Tibial nerve (tissue), 4 donors: ENCODE measurements around the gene TRPM8. TPM values are rescaled to one million over a fixed set of nuclear protein-coding genes. Genes with fewer than 3 reads are reported as not detected.

ENCODE experiments used
- DNase-seq, 2 donors: peaks; one replicate each; pipeline ENCODE4 v3.0.0-alpha.2; 2019; ENCODE audit warnings: low spot score in 2 of 2
- H3K27ac ChIP-seq, 4 donors: fragments of 200-600 bp; sonication (generic) in 3 of 4; one replicate each; pipeline ENCODE4 v1.5.1; 2017 to 2019; ENCODE audit warnings: mild to moderate bottlenecking in 1 of 4
- H3K27me3 ChIP-seq, 2 donors: fragments of 200-600 bp; sonication (generic) in 1 of 2; one replicate each; pipeline versions ENCODE4 v1.5.1 to v1.6.0; 2017 to 2019
- H3K36me3 ChIP-seq, 3 donors: fragments of 200-600 bp; sonication (generic); one replicate each; pipeline ENCODE4 v1.5.1; 2018 to 2019
- H3K4me1 ChIP-seq, 4 donors: fragments of 200-600 bp; sonication (generic) in 3 of 4; one replicate each; pipeline ENCODE4 v1.5.1; 2017 to 2019
- H3K4me3 ChIP-seq, 4 donors: fragments of 200-600 bp; sonication (generic) in 3 of 4; one replicate each; pipeline ENCODE4 v1.5.1; 2017 to 2019; ENCODE audit warnings: mild to moderate bottlenecking in 1 of 4, moderate library complexity in 1 of 4
- H3K9me3 ChIP-seq, 4 donors: fragments of 200-600 bp; sonication (generic) in 3 of 4; one replicate each; pipeline ENCODE4 v1.5.1; 2017 to 2019
- CTCF ChIP-seq, 5 experiments: fragments of 200-600 bp in 3 of 5; fragments of 450-650 bp in 2 of 5; sonication (generic) in 3 of 5; IDR thresholded peaks; one replicate each; pipeline ENCODE4 v1.5.1; 2016 to 2019; ENCODE audit warnings: antibody characterized with exemption in 5 of 5, mild to moderate bottlenecking in 3 of 5, moderate library complexity in 2 of 5
- EP300 ChIP-seq, 2 donors: sonication (generic); formaldehyde crosslinking; IDR thresholded peaks; one replicate each; pipeline ENCODE4 v1.6.1; 2017; ENCODE audit warnings: antibody characterized with exemption in 2 of 2, mild to moderate bottlenecking in 1 of 2
- POLR2A ChIP-seq, 2 donors: fragments of 450-650 bp; IDR thresholded peaks; one replicate each; pipeline ENCODE4 v1.6.1; 2017; ENCODE audit warnings: antibody characterized with exemption in 2 of 2, mild to moderate bottlenecking in 2 of 2, moderate library complexity in 2 of 2
- WGBS, 2 donors: methylation state at CpG; one replicate each; pipeline ENCODE4 v1.1.5; 2018; 5-methylcytosine and 5-hydroxymethylcytosine counted together
- total RNA-seq, 4 donors: library from RNA; depleted of rRNA; stranded (reverse); fragments of >200 nt; gene quantifications; one replicate each; pipeline ENCODE4 v1.1.0, GENCODE V29; 2016

TRPM8 gene
- total RNA-seq, 4 donors from 2014 or later, result not detected

- Histone ChIP-seq H3K9me3 (peaks cover 0 to 5% (median 0%) of the 10 kb centered on the region in 4 donors), H3K27ac (no peak overlapping the region), H3K4me3 (no peak overlapping the region), H3K36me3 (no peaks in the 10 kb centered on the region), H3K27me3 (no peaks in the 10 kb centered on the region), H3K4me1 (no peaks in the 10 kb centered on the region)
- 74 to 75% methylated on average over 4 of the region's 4 CpGs for WGBS, 2 donors
- TF ChIP-seq EP300 (IDR thresholded peaks at IDR 0.05) (no peak), CTCF (IDR thresholded peaks at IDR 0.05) (no peak), POLR2A (IDR thresholded peaks at IDR 0.05) (no peak)
- DNase-seq, result no peak
Measured at GRCh38 chr2:233901367-233901766, 15.8 kb upstream of the TRPM8 start.

GRCh38 chr2:233901884-233902283 lies 15.3 kb upstream of the TRPM8 start:
- Histone ChIP-seq H3K36me3 (no peaks in the 10 kb centered on the region), H3K27ac (no peak overlapping the region), H3K27me3 (no peaks in the 10 kb centered on the region), H3K4me3 (no peak overlapping the region), H3K4me1 (no peaks in the 10 kb centered on the region), H3K9me3 (peaks cover 0 to 5% (median 0%) of the 10 kb centered on the region in 4 donors)
- TF ChIP-seq POLR2A (IDR thresholded peaks at IDR 0.05) (no peak), EP300 (IDR thresholded peaks at IDR 0.05) (no peak), CTCF (IDR thresholded peaks at IDR 0.05) (no peak)
- DNase-seq, result no peak
- 95 to 96% methylated on average over 4 of the region's 4 CpGs for WGBS, 2 donors

DNA sequence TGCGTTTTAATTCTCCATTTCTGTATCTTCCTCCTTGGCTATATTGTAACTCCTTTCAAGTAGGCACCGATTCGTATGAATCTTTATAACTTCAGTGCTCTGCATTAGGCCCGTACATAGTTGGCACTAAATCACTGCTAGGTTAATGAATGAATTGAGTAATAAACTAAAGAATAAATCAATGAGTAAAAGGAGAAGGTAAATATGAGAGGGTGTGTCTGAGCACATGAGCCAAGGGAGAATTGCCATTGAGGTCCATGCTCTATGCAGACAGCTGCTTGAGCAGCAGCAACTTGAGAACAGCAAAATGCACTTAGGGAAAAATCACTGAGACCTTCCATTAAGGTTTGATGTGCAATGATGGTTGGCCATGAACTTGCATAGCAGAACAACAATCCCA lies 11.2 kb upstream of the TRPM8 start:
- 91 to 93% methylated on average over 4 of the region's 4 CpGs for WGBS, 2 donors
- no peak for DNase-seq
- TF ChIP-seq POLR2A (IDR thresholded peaks at IDR 0.05) (no peak), EP300 (IDR thresholded peaks at IDR 0.05) (no peak), CTCF (IDR thresholded peaks at IDR 0.05) (no peak)
- no peaks in the 10 kb centered on the region for H3K36me3 ChIP-seq
- H3K27ac ChIP-seq, result no peak overlapping the region
- no peak overlapping the region for H3K4me3 ChIP-seq
- no peaks in the 10 kb centered on the region for H3K4me1 ChIP-seq
- peaks cover 0 to 5% (median 0%) of the 10 kb centered on the region in 4 donors for H3K9me3 ChIP-seq
- H3K27me3 ChIP-seq, result no peaks in the 10 kb centered on the region

- no peaks in the 10 kb centered on the region for H3K36me3 ChIP-seq
- WGBS, 2 donors, result 83 to 84% methylated on average over 3 of the region's 3 CpGs
- no peak overlapping the region for H3K27ac ChIP-seq
- H3K4me3 ChIP-seq, result no peak overlapping the region
- no peak for DNase-seq
- peaks cover 0 to 5% (median 0%) of the 10 kb centered on the region in 4 donors for H3K9me3 ChIP-seq
- no peaks in the 10 kb centered on the region for H3K27me3 ChIP-seq
- TF ChIP-seq POLR2A (IDR thresholded peaks at IDR 0.05) (no peak), CTCF (IDR thresholded peaks at IDR 0.05) (no peak), EP300 (IDR thresholded peaks at IDR 0.05) (no peak)
- no peaks in the 10 kb centered on the region for H3K4me1 ChIP-seq
Measured at GRCh38 chr2:233907627-233908026, 9.5 kb upstream of the TRPM8 start.

GRCh38 chr2:233912691-233913423 lies 4.3 kb upstream of the TRPM8 start:
- H3K36me3 ChIP-seq, result no peaks in the 10 kb centered on the region
- no peaks in the 10 kb centered on the region for H3K9me3 ChIP-seq
- H3K4me3 ChIP-seq, result no peak overlapping the region
- DNase-seq, result no peak
- 21% methylated on average over 9 of the region's 9 CpGs for WGBS, 2 donors
- no peaks in the 10 kb centered on the region for H3K4me1 ChIP-seq
- no peak overlapping the region for H3K27ac ChIP-seq
- H3K27me3 ChIP-seq, result no peaks in the 10 kb centered on the region
- TF ChIP-seq EP300 (IDR thresholded peaks at IDR 0.05), result no peak
- TF ChIP-seq POLR2A (IDR thresholded peaks at IDR 0.05), result no peak
- TF ChIP-seq CTCF (IDR thresholded peaks at IDR 0.05), result no peak
